WTC11 (cell line): ENCODE measurements around the gene HDAC9. TPM values are rescaled to one million over a fixed set of nuclear protein-coding genes. Genes with fewer than 3 reads are reported as not detected.

ENCODE experiments used
- ATAC-seq: fragments of 200-7000 bp; cut with Tn5 transposase; 2 replicates; pipeline ENCODE4 v1.10.0; 2021; ENCODE audit warnings: mild to moderate bottlenecking, moderate library complexity
- CTCF ChIA-PET: fragments of 300-600 bp; sonication (Branson Sonifier 250); formaldehyde crosslinking; loops from one replicate; lab custom pipeline; 2021; ENCODE audit warnings: antibody characterized with exemption; lab: Charles Lee
- POLR2A ChIA-PET: fragments of 350-600 bp; sonication (Branson Sonifier 250); formaldehyde crosslinking; loops from one replicate; lab custom pipeline; 2021; ENCODE audit warnings: antibody characterized with exemption; lab: Charles Lee
- DNase-seq: peaks from one replicate; pipeline ENCODE4 v3.0.0; 2021; ENCODE audit warnings: low spot score
- H3K27ac Mint-ChIP-seq: 2 replicates; pipeline ENCODE4 v1.8.0; 2021; ENCODE audit warnings: mixed read lengths
- H3K27me3 Mint-ChIP-seq: 2 replicates; pipeline ENCODE4 v1.8.0; 2021; ENCODE audit warnings: low read depth, mild to moderate bottlenecking, moderate library complexity, mixed read lengths
- H3K36me3 Mint-ChIP-seq: 2 replicates; pipeline ENCODE4 v1.8.0; 2021; ENCODE audit warnings: mixed read lengths
- H3K4me1 Mint-ChIP-seq: 2 replicates; pipeline ENCODE4 v1.8.0; 2022; ENCODE audit warnings: mixed read lengths
- H3K4me3 Mint-ChIP-seq: 2 replicates; pipeline ENCODE4 v1.8.0; 2021; ENCODE audit warnings: mild to moderate bottlenecking, moderate library complexity, mixed read lengths
- H3K9me3 Mint-ChIP-seq: 2 replicates; pipeline ENCODE4 v1.8.0; 2021; ENCODE audit warnings: mixed read lengths
- ATF1 ChIP-seq: sonication (generic); formaldehyde crosslinking; IDR thresholded peaks from 2 replicates; pipeline ENCODE4 v1.8.1; 2023; ENCODE audit warnings: mild to moderate bottlenecking, moderate library complexity, missing genetic modification reagents
- CREM ChIP-seq: sonication (generic); formaldehyde crosslinking; IDR thresholded peaks from 2 replicates; pipeline ENCODE4 v1.8.1; 2022; ENCODE audit warnings: mild to moderate bottlenecking, missing genetic modification reagents, moderate library complexity
- ELF4 ChIP-seq: sonication (generic); formaldehyde crosslinking; IDR thresholded peaks from 2 replicates; pipeline ENCODE4 v1.8.1; 2022; ENCODE audit warnings: low read depth, mild to moderate bottlenecking, moderate library complexity, missing genetic modification reagents
- ESRRA ChIP-seq: sonication (generic); formaldehyde crosslinking; IDR thresholded peaks from 2 replicates; pipeline ENCODE4 v1.8.1; 2022; ENCODE audit warnings: mild to moderate bottlenecking, missing genetic modification reagents, borderline replicate concordance
- GABPB1 ChIP-seq: sonication (generic); formaldehyde crosslinking; IDR thresholded peaks from 2 replicates; pipeline ENCODE4 v1.8.1; 2023; ENCODE audit warnings: mild to moderate bottlenecking, missing genetic modification reagents
- NFE2L1 ChIP-seq: sonication (generic); formaldehyde crosslinking; IDR thresholded peaks from 2 replicates; pipeline ENCODE4 v1.8.1; 2023; ENCODE audit warnings: missing genetic modification reagents
- NFYB ChIP-seq: sonication (generic); formaldehyde crosslinking; conservative IDR thresholded peaks from 2 replicates; pipeline ENCODE4 v1.8.0; 2022; ENCODE audit warnings: low read depth, missing genetic modification reagents
- NR3C1 ChIP-seq: sonication (generic); formaldehyde crosslinking; conservative IDR thresholded peaks from 2 replicates; pipeline ENCODE4 v1.8.1; 2023; ENCODE audit warnings: low read depth, mild to moderate bottlenecking, missing genetic modification reagents
- TEAD4 ChIP-seq: sonication (generic); formaldehyde crosslinking; IDR thresholded peaks from 2 replicates; pipeline ENCODE4 v1.8.0; 2022; ENCODE audit warnings: mild to moderate bottlenecking, missing genetic modification reagents
- ZBTB21 ChIP-seq: sonication (generic); formaldehyde crosslinking; IDR thresholded peaks from 2 replicates; pipeline ENCODE4 v1.8.1; 2023; ENCODE audit warnings: mild to moderate bottlenecking, missing genetic modification reagents, borderline replicate concordance
- ZNF423 ChIP-seq: fragments of 250-450 bp; sonication (Bioruptor Pico); IDR thresholded peaks from 2 replicates; pipeline ENCODE4 v2.1.2; 2022; ENCODE audit warnings: mild to moderate bottlenecking, moderate library complexity
- total RNA-seq: library from RNA; stranded (reverse); gene quantifications from 3 replicates; pipeline ENCODE4 v1.2.3, GENCODE V29; 2021
- TF ChIP-seq, protein P1 (sequence below): sonication (generic); formaldehyde crosslinking; IDR thresholded peaks from 2 replicates; pipeline ENCODE4 v1.8.0; 2022; ENCODE audit warnings: mild to moderate bottlenecking, missing genetic modification reagents
- TF ChIP-seq, protein P2 (sequence below): sonication (generic); formaldehyde crosslinking; IDR thresholded peaks from 2 replicates; pipeline ENCODE4 v1.8.1; 2022; ENCODE audit warnings: mild to moderate bottlenecking, moderate library complexity, missing genetic modification reagents
- TF ChIP-seq, protein P3 (sequence below): fragments of 250-450 bp; sonication (Bioruptor Pico); IDR thresholded peaks from 2 replicates; pipeline ENCODE4 v1.9.0; 2021; ENCODE audit warnings: moderate library complexity, mild to moderate bottlenecking, inconsistent platforms, borderline replicate concordance
- TF ChIP-seq, protein P4 (sequence below): sonication (generic); formaldehyde crosslinking; conservative IDR thresholded peaks from 2 replicates; pipeline ENCODE4 v1.8.1; 2023; ENCODE audit warnings: mild to moderate bottlenecking, low read depth, missing genetic modification reagents, moderate library complexity
- TF ChIP-seq, protein P5 (sequence below): sonication (generic); formaldehyde crosslinking; IDR thresholded peaks from 2 replicates; pipeline ENCODE4 v1.8.1; 2023; ENCODE audit warnings: mild to moderate bottlenecking, missing genetic modification reagents, moderate library complexity
- TF ChIP-seq, protein P6 (sequence below): sonication (generic); formaldehyde crosslinking; IDR thresholded peaks from 2 replicates; pipeline ENCODE4 v1.8.1; 2022; ENCODE audit warnings: mild to moderate bottlenecking, missing genetic modification reagents, moderate library complexity, borderline replicate concordance

HDAC9 gene
- total RNA-seq, 1 experiment from 2014 or later, result 18.8 TPM

DNA sequence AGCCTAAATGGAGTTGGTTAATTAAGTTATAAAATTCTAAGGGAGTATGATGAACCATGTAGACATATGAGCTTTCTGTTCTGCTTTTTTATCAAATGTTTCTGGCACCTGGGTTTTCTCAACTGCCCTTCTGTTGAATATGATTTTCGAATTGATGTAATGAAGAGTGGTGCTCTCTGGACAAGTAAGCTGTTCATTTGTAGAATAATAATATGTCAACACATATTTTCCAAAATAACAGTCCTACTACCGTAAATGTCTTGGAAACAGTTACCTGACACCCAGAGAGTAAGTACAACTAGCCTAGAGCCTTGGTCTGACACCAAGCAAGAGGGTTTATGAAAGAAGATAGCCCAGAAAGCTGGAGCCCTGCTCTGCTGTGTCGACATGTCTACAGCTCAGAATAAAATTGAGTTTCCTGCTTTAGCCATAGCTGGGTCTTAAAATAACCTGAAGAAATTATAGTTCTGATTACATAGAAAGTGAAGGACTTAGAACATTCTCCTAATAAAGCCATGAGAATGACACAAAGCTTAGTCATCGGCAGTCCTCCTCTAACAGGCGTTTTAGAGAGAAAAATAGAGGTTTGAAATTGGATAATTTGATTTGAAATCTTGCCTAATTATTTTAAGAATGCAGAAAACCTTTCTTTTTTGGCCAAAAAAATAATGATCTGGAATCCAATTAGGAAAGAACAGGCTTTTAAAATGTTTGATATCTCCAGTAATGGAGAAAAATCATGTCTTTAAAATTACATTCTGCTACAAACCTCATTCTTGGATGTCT lies 25.1 kb downstream of the HDAC9 start:
- DNase-seq, result no peak
- no peak overlapping the region for H3K27ac Mint-ChIP-seq
- TF ChIP-seq TEAD4 (CRISPR knock-in tag) (no peak), ELF4 (CRISPR knock-in tag) (no peak), ESRRA (CRISPR knock-in tag) (no peak)
- TF ChIP-seq, all 79 proteins: peak for 0
- Mint-ChIP-seq H3K4me1 (peaks cover 14% of the 10 kb centered on the region), H3K9me3 (no peaks in the 10 kb centered on the region), H3K27me3 (no peaks in the 10 kb centered on the region), H3K4me3 (no peak overlapping the region), H3K36me3 (no peaks in the 10 kb centered on the region)
- ChIA-PET CTCF (interaction anchor here (1.0 kb wide), 1 partner anchor 11 kb away, joined by 4 read pairs; no protein-coding TSS in a partner anchor), POLR2A (interaction anchor here (1.0 kb wide), 1 partner anchor 12 kb away, joined by 4 read pairs; no protein-coding TSS in a partner anchor)
- no peak for ATAC-seq

DNA sequence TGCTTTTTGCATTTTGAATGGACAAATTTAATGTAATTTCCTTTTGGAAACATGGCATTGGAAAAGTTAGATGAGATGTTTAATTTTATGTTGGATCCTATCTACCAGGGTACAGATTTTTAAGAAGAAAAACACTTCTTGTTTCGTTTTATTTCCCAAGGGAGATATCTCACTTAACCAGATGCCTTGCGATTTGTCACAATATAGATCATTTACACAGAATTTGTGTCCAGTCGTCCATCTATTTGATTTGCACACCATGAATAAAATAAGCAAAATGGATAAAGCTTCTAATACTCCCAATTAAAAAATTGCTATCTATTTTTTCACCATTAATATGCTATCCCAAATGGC lies 25.7 kb downstream of the HDAC9 start:
- H3K4me3 Mint-ChIP-seq, result no peak overlapping the region
- ATAC-seq (no peak), DNase-seq (no peak)
- ChIA-PET CTCF (interaction anchor here (1.0 kb wide), 2 partner anchors 12 to 163 kb away, joined by 3 to 4 read pairs; no protein-coding TSS in a partner anchor), POLR2A (interaction anchor here (1.0 kb wide), 1 partner anchor 12 kb away, joined by 4 read pairs; no protein-coding TSS in a partner anchor)
- H3K36me3 Mint-ChIP-seq, result no peaks in the 10 kb centered on the region
- no peak for TF ChIP-seq CREM (CRISPR knock-in tag)
- TF ChIP-seq, protein P1, sequence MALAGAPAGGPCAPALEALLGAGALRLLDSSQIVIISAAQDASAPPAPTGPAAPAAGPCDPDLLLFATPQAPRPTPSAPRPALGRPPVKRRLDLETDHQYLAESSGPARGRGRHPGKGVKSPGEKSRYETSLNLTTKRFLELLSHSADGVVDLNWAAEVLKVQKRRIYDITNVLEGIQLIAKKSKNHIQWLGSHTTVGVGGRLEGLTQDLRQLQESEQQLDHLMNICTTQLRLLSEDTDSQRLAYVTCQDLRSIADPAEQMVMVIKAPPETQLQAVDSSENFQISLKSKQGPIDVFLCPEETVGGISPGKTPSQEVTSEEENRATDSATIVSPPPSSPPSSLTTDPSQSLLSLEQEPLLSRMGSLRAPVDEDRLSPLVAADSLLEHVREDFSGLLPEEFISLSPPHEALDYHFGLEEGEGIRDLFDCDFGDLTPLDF (CRISPR knock-in tag), result no peak
- TF ChIP-seq, protein P2, sequence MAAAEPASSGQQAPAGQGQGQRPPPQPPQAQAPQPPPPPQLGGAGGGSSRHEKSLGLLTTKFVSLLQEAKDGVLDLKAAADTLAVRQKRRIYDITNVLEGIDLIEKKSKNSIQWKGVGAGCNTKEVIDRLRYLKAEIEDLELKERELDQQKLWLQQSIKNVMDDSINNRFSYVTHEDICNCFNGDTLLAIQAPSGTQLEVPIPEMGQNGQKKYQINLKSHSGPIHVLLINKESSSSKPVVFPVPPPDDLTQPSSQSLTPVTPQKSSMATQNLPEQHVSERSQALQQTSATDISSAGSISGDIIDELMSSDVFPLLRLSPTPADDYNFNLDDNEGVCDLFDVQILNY (CRISPR knock-in tag), result no peak
- TF ChIP-seq, protein P3, sequence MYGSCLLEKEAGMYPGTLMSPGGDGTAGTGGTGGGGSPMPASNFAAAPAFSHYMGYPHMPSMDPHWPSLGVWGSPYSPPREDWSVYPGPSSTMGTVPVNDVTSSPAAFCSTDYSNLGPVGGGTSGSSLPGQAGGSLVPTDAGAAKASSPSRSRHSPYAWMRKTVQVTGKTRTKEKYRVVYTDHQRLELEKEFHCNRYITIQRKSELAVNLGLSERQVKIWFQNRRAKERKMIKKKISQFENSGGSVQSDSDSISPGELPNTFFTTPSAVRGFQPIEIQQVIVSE, result no peak
- TF ChIP-seq, protein P4, sequence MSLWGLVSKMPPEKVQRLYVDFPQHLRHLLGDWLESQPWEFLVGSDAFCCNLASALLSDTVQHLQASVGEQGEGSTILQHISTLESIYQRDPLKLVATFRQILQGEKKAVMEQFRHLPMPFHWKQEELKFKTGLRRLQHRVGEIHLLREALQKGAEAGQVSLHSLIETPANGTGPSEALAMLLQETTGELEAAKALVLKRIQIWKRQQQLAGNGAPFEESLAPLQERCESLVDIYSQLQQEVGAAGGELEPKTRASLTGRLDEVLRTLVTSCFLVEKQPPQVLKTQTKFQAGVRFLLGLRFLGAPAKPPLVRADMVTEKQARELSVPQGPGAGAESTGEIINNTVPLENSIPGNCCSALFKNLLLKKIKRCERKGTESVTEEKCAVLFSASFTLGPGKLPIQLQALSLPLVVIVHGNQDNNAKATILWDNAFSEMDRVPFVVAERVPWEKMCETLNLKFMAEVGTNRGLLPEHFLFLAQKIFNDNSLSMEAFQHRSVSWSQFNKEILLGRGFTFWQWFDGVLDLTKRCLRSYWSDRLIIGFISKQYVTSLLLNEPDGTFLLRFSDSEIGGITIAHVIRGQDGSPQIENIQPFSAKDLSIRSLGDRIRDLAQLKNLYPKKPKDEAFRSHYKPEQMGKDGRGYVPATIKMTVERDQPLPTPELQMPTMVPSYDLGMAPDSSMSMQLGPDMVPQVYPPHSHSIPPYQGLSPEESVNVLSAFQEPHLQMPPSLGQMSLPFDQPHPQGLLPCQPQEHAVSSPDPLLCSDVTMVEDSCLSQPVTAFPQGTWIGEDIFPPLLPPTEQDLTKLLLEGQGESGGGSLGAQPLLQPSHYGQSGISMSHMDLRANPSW (CRISPR knock-in tag), result no peak
- no peak for TF ChIP-seq ZBTB21 (CRISPR knock-in tag)
- no peak for TF ChIP-seq GABPB1 (CRISPR knock-in tag)
- TF ChIP-seq NR3C1, result no peak
- TF ChIP-seq NFE2L1 (CRISPR knock-in tag), result no peak
- TF ChIP-seq ZNF423, result no peak
- TF ChIP-seq NFYB (CRISPR knock-in tag), result no peak
- no peak overlapping the region for H3K27ac Mint-ChIP-seq
- no peaks in the 10 kb centered on the region for H3K27me3 Mint-ChIP-seq
- peaks cover 14% of the 10 kb centered on the region for H3K4me1 Mint-ChIP-seq
- no peaks in the 10 kb centered on the region for H3K9me3 Mint-ChIP-seq

DNA sequence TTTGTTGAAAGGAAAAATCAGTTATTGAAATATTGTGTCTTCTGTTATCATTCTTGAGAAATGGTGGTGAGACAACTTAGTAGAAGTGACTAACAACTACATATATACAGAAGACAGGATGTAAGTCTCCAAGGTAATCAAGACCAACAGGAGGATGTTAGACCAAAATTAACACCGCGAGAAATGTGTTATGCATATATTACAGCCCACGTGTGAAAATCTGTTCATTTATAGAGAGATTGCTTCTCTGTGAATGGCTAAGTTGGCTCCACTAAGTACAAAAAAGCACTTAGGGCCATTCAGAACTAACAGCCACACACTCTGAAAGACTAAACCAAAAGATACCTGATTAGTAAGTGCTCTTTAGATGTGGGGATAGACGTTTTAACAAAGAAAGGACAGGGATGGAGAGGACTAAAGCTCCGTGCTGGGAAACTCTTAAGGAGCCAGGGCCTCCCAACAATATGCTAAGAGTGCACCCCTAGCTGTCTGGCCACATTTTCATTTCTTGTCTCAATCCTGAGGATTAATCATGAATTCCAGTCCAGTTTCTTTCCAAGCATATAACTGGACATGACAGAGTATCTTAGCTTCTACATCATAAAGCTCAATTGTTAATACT lies 26.5 kb downstream of the HDAC9 start:
- H3K27ac Mint-ChIP-seq, result no peak overlapping the region; the same call in 1 of the 2 replicates
- POLR2A ChIA-PET, result no interaction called here

More for the DNA sequence above, 26.5 kb downstream of the HDAC9 start:
- Mint-ChIP-seq H3K9me3 (no peaks in the 10 kb centered on the region), H3K36me3 (no peaks in the 10 kb centered on the region), H3K4me1 (peaks cover 17% of the 10 kb centered on the region), H3K4me3 (no peak overlapping the region), H3K27me3 (no peaks in the 10 kb centered on the region)
- peak; percentile 56 for ATAC-seq
- CTCF ChIA-PET, result interaction anchor here (1.0 to 1.7 kb wide), 3 partner anchors 14 to 164 kb away, joined by 3 to 6 read pairs (median 4); no protein-coding TSS in a partner anchor
- TF ChIP-seq, protein P5, sequence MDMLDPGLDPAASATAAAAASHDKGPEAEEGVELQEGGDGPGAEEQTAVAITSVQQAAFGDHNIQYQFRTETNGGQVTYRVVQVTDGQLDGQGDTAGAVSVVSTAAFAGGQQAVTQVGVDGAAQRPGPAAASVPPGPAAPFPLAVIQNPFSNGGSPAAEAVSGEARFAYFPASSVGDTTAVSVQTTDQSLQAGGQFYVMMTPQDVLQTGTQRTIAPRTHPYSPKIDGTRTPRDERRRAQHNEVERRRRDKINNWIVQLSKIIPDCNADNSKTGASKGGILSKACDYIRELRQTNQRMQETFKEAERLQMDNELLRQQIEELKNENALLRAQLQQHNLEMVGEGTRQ (CRISPR knock-in tag), result no peak
- no peak for TF ChIP-seq ATF1 (CRISPR knock-in tag)
- TF ChIP-seq, protein P6, sequence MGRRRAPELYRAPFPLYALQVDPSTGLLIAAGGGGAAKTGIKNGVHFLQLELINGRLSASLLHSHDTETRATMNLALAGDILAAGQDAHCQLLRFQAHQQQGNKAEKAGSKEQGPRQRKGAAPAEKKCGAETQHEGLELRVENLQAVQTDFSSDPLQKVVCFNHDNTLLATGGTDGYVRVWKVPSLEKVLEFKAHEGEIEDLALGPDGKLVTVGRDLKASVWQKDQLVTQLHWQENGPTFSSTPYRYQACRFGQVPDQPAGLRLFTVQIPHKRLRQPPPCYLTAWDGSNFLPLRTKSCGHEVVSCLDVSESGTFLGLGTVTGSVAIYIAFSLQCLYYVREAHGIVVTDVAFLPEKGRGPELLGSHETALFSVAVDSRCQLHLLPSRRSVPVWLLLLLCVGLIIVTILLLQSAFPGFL, result no peak
- no peak for DNase-seq
